ENCODE data around the gene GIT1. TPM values are rescaled to one million over a fixed set of nuclear protein-coding genes. Genes with fewer than 3 reads are reported as not detected.
A peak's percentile ranks its signal among the peaks of the same experiment; 100 is the strongest.

The GIT1 gene
- total RNA-seq, 1 donor from 2014 or later: 63.8 TPM

- no peak for DNase-seq (ENCODE audit: low read depth)
Measured at GRCh38 chr17:29593591-29594518, 4.4 kb upstream of the GIT1 start.

DNA sequence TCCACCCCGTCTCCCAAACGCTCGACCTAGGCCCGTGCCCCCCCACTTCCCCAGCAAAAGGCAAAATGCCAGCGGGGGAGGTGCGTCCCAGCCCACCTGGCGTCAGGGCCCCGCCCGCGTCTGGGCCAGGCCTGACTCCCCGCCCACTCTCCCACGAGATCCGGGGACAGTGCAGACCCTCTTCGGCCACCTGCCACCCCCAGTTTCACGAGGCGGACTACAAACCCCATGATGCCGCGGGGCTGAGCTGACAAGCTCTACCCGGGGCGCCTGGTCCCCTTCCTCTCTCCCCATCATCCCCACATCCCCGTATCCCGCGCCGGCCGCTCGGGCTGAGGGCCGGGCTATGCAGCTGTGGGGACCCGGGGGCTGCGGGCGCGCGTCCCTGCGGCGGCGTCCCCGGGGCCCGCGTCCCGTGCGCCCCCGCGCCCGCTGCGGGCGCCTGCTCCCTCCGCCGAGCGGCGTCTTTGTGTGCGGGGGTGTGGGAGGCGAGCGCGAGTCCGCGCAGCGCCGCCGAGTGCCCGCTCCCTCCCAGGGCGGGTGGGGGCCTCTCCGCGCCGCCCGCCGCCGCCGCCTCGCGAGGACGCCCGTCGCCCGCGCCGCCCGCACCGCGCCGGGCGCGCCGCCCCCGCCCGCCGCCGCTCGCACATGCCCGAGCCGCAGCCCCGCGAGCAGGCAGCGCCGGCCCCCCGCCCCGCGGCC is 3.6 kb upstream of the GIT1 start, which contains the start of gene ANKRD13B:
Gene ANKRD13B (plus strand): TSS at position 283 of the 702 bp plus-strand sequence. CDS start 490 bp downstream, outside the sequence.
- TF ChIP-seq, protein P1, sequence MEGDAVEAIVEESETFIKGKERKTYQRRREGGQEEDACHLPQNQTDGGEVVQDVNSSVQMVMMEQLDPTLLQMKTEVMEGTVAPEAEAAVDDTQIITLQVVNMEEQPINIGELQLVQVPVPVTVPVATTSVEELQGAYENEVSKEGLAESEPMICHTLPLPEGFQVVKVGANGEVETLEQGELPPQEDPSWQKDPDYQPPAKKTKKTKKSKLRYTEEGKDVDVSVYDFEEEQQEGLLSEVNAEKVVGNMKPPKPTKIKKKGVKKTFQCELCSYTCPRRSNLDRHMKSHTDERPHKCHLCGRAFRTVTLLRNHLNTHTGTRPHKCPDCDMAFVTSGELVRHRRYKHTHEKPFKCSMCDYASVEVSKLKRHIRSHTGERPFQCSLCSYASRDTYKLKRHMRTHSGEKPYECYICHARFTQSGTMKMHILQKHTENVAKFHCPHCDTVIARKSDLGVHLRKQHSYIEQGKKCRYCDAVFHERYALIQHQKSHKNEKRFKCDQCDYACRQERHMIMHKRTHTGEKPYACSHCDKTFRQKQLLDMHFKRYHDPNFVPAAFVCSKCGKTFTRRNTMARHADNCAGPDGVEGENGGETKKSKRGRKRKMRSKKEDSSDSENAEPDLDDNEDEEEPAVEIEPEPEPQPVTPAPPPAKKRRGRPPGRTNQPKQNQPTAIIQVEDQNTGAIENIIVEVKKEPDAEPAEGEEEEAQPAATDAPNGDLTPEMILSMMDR (IDR thresholded peaks at IDR 0.05; ENCODE audit: insufficient read depth, low read length, poor library complexity, severe bottlenecking): no peak
- DNase-seq (ENCODE audit: low read depth): no peak
- no peaks in the 10 kb centered on the region for H3K27me3 ChIP-seq (ENCODE audit: control insufficient read depth, insufficient read depth, low read length)
- H3K36me3 ChIP-seq (ENCODE audit: control insufficient read depth, insufficient read depth, low read length): no peaks in the 10 kb centered on the region
- H3K4me3 ChIP-seq (ENCODE audit: low read depth, low read length): peak within 1 kb of the TSS; percentile 39

More at GRCh38 chr17:29593591-29594518, 4.4 kb upstream of the GIT1 start:
- H3K27me3 ChIP-seq (ENCODE audit: control insufficient read depth, insufficient read depth, low read length): no peaks in the 10 kb centered on the region
- no peaks in the 10 kb centered on the region for H3K36me3 ChIP-seq (ENCODE audit: control insufficient read depth, insufficient read depth, low read length)
- peak overlapping the region; percentile 39 for H3K4me3 ChIP-seq (ENCODE audit: low read depth, low read length)
- TF ChIP-seq, protein P1 (IDR thresholded peaks at IDR 0.05; ENCODE audit: insufficient read depth, low read length, poor library complexity, severe bottlenecking): peak; percentile 40

DNA sequence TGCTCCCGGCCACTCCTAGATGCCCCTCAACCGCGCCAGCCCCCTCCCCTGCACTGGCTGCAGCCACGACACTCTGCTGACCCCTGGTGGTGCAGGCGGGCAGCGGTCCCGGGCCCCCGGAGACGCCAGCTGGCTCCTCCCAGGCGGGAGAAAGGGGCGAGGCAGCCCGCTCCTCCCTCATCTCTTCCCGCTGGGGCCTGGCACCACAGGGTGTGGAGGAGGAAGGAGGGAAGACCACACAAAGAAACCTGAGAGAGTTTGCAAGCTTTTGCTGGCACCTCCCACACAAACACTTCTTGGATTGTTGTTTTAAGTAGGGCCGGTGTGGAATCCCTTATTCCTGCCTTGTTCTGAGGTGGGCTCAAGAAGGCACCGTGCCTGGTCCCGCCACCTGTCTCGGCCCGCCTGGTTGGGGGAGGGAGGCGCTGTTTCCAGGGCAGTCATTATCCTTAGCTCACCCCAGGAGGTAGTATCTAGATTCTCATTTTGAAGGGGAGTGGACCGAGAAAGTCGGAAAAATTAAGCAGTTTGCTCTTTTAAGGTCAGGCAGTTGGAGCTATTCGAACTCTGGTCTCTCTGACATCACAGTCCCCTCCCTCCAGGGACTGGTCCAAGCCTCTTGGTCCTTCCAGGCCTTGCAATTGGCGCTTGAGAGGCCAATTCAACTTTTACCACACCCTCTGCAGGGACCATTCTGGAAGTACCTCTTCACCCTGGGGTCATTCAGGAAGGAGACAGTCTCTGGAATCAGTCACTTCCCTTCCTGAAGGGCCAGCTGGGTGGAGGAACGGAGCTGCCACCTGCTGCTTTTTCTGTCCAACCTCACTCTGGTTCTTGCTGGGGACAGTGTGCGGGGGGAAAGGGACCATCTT is 2.5 kb upstream of the GIT1 start:
- TF ChIP-seq, protein P1 (IDR thresholded peaks at IDR 0.05; ENCODE audit: insufficient read depth, low read length, poor library complexity, severe bottlenecking): peak; percentile 99
- no peaks in the 10 kb centered on the region for H3K36me3 ChIP-seq (ENCODE audit: control insufficient read depth, insufficient read depth, low read length)
- H3K27me3 ChIP-seq (ENCODE audit: control insufficient read depth, insufficient read depth, low read length): no peaks in the 10 kb centered on the region
- H3K4me3 ChIP-seq (ENCODE audit: low read depth, low read length): peak overlapping the region; percentile 28
- no peak for DNase-seq (ENCODE audit: low read depth)

- no peak for DNase-seq (ENCODE audit: low read depth)
- TF ChIP-seq, protein P1 (IDR thresholded peaks at IDR 0.05; ENCODE audit: insufficient read depth, low read length, poor library complexity, severe bottlenecking): no peak
- Histone ChIP-seq H3K27me3 (ENCODE audit: control insufficient read depth, insufficient read depth, low read length) (no peaks in the 10 kb centered on the region), H3K4me3 (ENCODE audit: low read depth, low read length) (peak overlapping the region; percentile 28), H3K36me3 (ENCODE audit: control insufficient read depth, insufficient read depth, low read length) (no peaks in the 10 kb centered on the region)
Measured at GRCh38 chr17:29591146-29591736, 1.8 kb upstream of the GIT1 start.

Data from kidney epithelial cell (primary cell).